HEK293 (cell line): Measurements from ENCODE around the gene GUCY2F.
A peak's percentile ranks its signal among the peaks of the same experiment; 100 is the strongest.

Source experiments
- CTCF ChIA-PET: fragments of 350-600 bp; formaldehyde crosslinking; extraction: SDS; loops from one replicate; lab custom pipeline; 2021; ENCODE audit warnings: antibody characterized with exemption; lab: Yijun Ruan, JAX
- POLR2A ChIA-PET: fragments of 300-600 bp; formaldehyde crosslinking; extraction: SDS; loops from one replicate; lab custom pipeline; 2020; ENCODE audit warnings: antibody characterized with exemption, inconsistent platforms; lab: Yijun Ruan, JAX
- H3K27ac ChIP-seq: fragments of 200-500 bp; sonication (Bioruptor generic); 2 replicates; pipeline ENCODE4 v1.5.1; 2014; ENCODE audit warnings: low read depth, low read length, control low read depth, inconsistent platforms; ENCODE audit errors: extremely low read depth
- H3K36me3 ChIP-seq, 2 experiments: fragments of 200-500 bp in 1 of 2; sonication (Bioruptor generic) in 1 of 2; 1 replicate in 1 of 2; 2 replicates in 1 of 2; pipeline ENCODE4 v1.5.1; 2014 to 2017; ENCODE audit warnings: inconsistent platforms in 2 of 2, low read length in 2 of 2; ENCODE audit not compliant: control insufficient read depth in 2 of 2, insufficient read depth in 1 of 2
- H3K4me1 ChIP-seq: fragments of 200-500 bp; sonication (Bioruptor generic); 2 replicates; pipeline ENCODE4 v1.5.1; 2014; ENCODE audit warnings: mild to moderate bottlenecking, low read length, inconsistent platforms; ENCODE audit not compliant: control insufficient read depth, insufficient read depth
- H3K4me3 ChIP-seq: 2 replicates; pipeline ENCODE4 v1.5.1; 2011; ENCODE audit warnings: low read depth, mild to moderate bottlenecking, control low read depth, low read length, moderate library complexity
- H3K9me3 ChIP-seq: fragments of 200-500 bp; sonication (Bioruptor generic); 2 replicates; pipeline ENCODE4 v1.5.1; 2014; ENCODE audit warnings: low read depth, low read length, inconsistent platforms; ENCODE audit not compliant: control insufficient read depth, insufficient read depth
- ATF2 ChIP-seq: fragments of 450-650 bp; formaldehyde crosslinking; IDR thresholded peaks from 2 replicates; pipeline ENCODE4 v1.5.1; 2016; ENCODE audit warnings: missing biosample characterization, missing genetic modification characterization, low read depth
- BCL11A ChIP-seq: fragments of 450-650 bp; formaldehyde crosslinking; IDR thresholded peaks from 2 replicates; pipeline ENCODE4 v1.5.1; 2016; ENCODE audit warnings: low read depth, missing biosample characterization, missing genetic modification characterization
- KLF16 ChIP-seq: fragments of 450-650 bp; formaldehyde crosslinking; IDR thresholded peaks from 2 replicates; pipeline ENCODE4 v1.5.1; 2017; ENCODE audit warnings: missing biosample characterization, missing genetic modification characterization
- PBX3 ChIP-seq: sonication (generic); formaldehyde crosslinking; IDR thresholded peaks from 2 replicates; pipeline ENCODE4 v1.8.1; 2022; ENCODE audit warnings: mild to moderate bottlenecking, moderate library complexity, missing genetic modification reagents
- PRDM6 ChIP-seq: fragments of 450-650 bp; formaldehyde crosslinking; IDR thresholded peaks from 2 replicates; pipeline ENCODE4 v1.5.1; 2017; ENCODE audit warnings: missing biosample characterization, missing genetic modification characterization
- ZIC2 ChIP-seq: fragments of 450-650 bp; formaldehyde crosslinking; IDR thresholded peaks from 2 replicates; pipeline ENCODE4 v1.5.1; 2016; ENCODE audit warnings: missing biosample characterization, missing genetic modification characterization
- ZNF112 ChIP-seq: fragments of 450-650 bp; formaldehyde crosslinking; IDR thresholded peaks from 2 replicates; pipeline ENCODE4 v1.5.0; 2017; ENCODE audit warnings: missing biosample characterization, missing genetic modification characterization
- ZNF184 ChIP-seq: fragments of 450-650 bp; IDR thresholded peaks from 2 replicates; pipeline ENCODE4 v1.5.1; 2018; ENCODE audit warnings: missing biosample characterization, mild to moderate bottlenecking, missing genetic modification characterization
- ZNF214 ChIP-seq: fragments of 450-650 bp; formaldehyde crosslinking; IDR thresholded peaks from 2 replicates; pipeline ENCODE4 v1.5.1; 2017; ENCODE audit warnings: missing biosample characterization, mild to moderate bottlenecking, missing genetic modification characterization, borderline replicate concordance
- ZNF223 ChIP-seq: fragments of 450-650 bp; formaldehyde crosslinking; IDR thresholded peaks from 2 replicates; pipeline ENCODE4 v1.5.1; 2016; ENCODE audit warnings: missing biosample characterization, missing genetic modification characterization
- ZNF248 ChIP-seq: fragments of 450-650 bp; formaldehyde crosslinking; IDR thresholded peaks from 2 replicates; pipeline ENCODE4 v1.5.1; 2017; ENCODE audit warnings: missing biosample characterization, missing genetic modification characterization
- ZNF324 ChIP-seq: fragments of 450-650 bp; formaldehyde crosslinking; IDR thresholded peaks from 2 replicates; pipeline ENCODE4 v1.5.1; 2016; ENCODE audit warnings: missing biosample characterization, missing genetic modification characterization
- ZNF335 ChIP-seq: fragments of 450-650 bp; formaldehyde crosslinking; conservative IDR thresholded peaks from 2 replicates; pipeline ENCODE4 v1.5.1; 2016; ENCODE audit warnings: missing biosample characterization, missing genetic modification characterization
- ZNF37A ChIP-seq: fragments of 450-650 bp; IDR thresholded peaks from 2 replicates; pipeline ENCODE4 v1.5.1; 2018; ENCODE audit warnings: missing biosample characterization, missing genetic modification characterization
- ZNF488 ChIP-seq: fragments of 450-650 bp; formaldehyde crosslinking; IDR thresholded peaks from 2 replicates; pipeline ENCODE4 v1.5.1; 2016; ENCODE audit warnings: missing biosample characterization, missing genetic modification characterization
- ZNF654 ChIP-seq: fragments of 450-650 bp; formaldehyde crosslinking; IDR thresholded peaks from 2 replicates; pipeline ENCODE4 v1.5.1; 2016; ENCODE audit warnings: low read depth, missing biosample characterization, missing genetic modification characterization
- ZNF701 ChIP-seq: fragments of 450-650 bp; formaldehyde crosslinking; IDR thresholded peaks from 2 replicates; pipeline ENCODE4 v1.5.1; 2016; ENCODE audit warnings: missing biosample characterization, missing genetic modification characterization
- ZNF747 ChIP-seq: fragments of 450-650 bp; formaldehyde crosslinking; IDR thresholded peaks from 2 replicates; pipeline ENCODE4 v1.5.1; 2016; ENCODE audit warnings: missing biosample characterization, missing genetic modification characterization
- ZSCAN30 ChIP-seq: fragments of 450-650 bp; IDR thresholded peaks from 2 replicates; pipeline ENCODE4 v1.5.1; 2018; ENCODE audit warnings: missing biosample characterization, mild to moderate bottlenecking, missing genetic modification characterization, moderate library complexity

GUCY2F gene

GRCh38 chrX:109390556-109390955 lies 91.3 kb downstream of the GUCY2F start (continued):
- no peak for TF ChIP-seq ZNF112 (tag by site-specific recombination)

- TF ChIP-seq ZNF747 (tag by site-specific recombination) (no peak), ZNF324 (tag by site-specific recombination) (no peak), BCL11A (no peak), ZNF488 (tag by site-specific recombination) (no peak), ZNF184 (tag by site-specific recombination) (no peak), ZNF335 (no peak), ZNF701 (tag by site-specific recombination) (no peak), ZNF248 (tag by site-specific recombination) (no peak), ZNF214 (tag by site-specific recombination) (no peak), KLF16 (no peak)
- Histone ChIP-seq H3K27ac (no peak overlapping the region), H3K36me3 (no peaks in the 10 kb centered on the region), H3K4me1 (no peaks in the 10 kb centered on the region), H3K9me3 (no peaks in the 10 kb centered on the region), H3K4me3 (no peak overlapping the region)
- CTCF ChIA-PET = interaction anchor here (0.5 to 1.7 kb wide), 3 partner anchors 96 to 1948 kb away, joined by 3 to 6 read pairs (median 5); no protein-coding TSS in a partner anchor
- POLR2A ChIA-PET = no interaction called here
Observed at GRCh38 chrX:109389917-109390316, 92.0 kb downstream of the GUCY2F start.

GRCh38 chrX:109384699-109385098 lies 97.2 kb downstream of the GUCY2F start:
- CTCF ChIA-PET = interaction anchor here (0.6 to 6.5 kb wide), 17 partner anchors 11 to 1225 kb away, joined by 3 to 81 read pairs (median 5); no protein-coding TSS in a partner anchor
- POLR2A ChIA-PET = interaction anchor here (1.3 kb wide), 1 partner anchor 685 kb away, joined by 5 read pairs; no protein-coding TSS in a partner anchor
- peak; percentile 45 for TF ChIP-seq ZNF654
- no peak for TF ChIP-seq ZNF37A
- no peak for TF ChIP-seq ZSCAN30 (tag by site-specific recombination)
- no peak for TF ChIP-seq ZNF223 (tag by site-specific recombination)
- no peak for TF ChIP-seq ZIC2 (tag by site-specific recombination)
- TF ChIP-seq PRDM6 (tag by site-specific recombination) = no peak

GRCh38 chrX:109382332-109382731 lies 99.6 kb downstream of the GUCY2F start:
- ChIA-PET CTCF (interaction anchor here (0.5 to 6.5 kb wide), 3 partner anchors 11 to 1094 kb away, joined by 4 to 81 read pairs (median 4); no protein-coding TSS in a partner anchor), POLR2A (interaction anchor here (1.4 kb wide), 1 partner anchor 11 kb away, joined by 3 read pairs; no protein-coding TSS in a partner anchor)
- no peaks in the 10 kb centered on the region for H3K36me3 ChIP-seq
- no peak for TF ChIP-seq PBX3 (CRISPR knock-in tag)
- TF ChIP-seq ATF2 (tag by site-specific recombination) = peak; percentile 79
- no peaks in the 10 kb centered on the region for H3K9me3 ChIP-seq
- H3K4me1 ChIP-seq = no peaks in the 10 kb centered on the region
- H3K4me3 ChIP-seq = no peak overlapping the region
- H3K27ac ChIP-seq = no peak overlapping the region

More at GRCh38 chrX:109384699-109385098, 97.2 kb downstream of the GUCY2F start:
- Histone ChIP-seq H3K4me1 (no peaks in the 10 kb centered on the region), H3K4me3 (no peak overlapping the region), H3K36me3 (no peaks in the 10 kb centered on the region), H3K9me3 (no peaks in the 10 kb centered on the region), H3K27ac (no peak overlapping the region)
